Right lobe of liver (tissue), 4 donors: Measurements from ENCODE around the gene TBXAS1.

Source experiments
- POLR2A ChIP-seq: fragments of 450-650 bp; IDR thresholded peaks from one replicate; pipeline ENCODE4 v1.6.1; 2017; ENCODE audit warnings: antibody characterized with exemption, mild to moderate bottlenecking
- TF ChIP-seq, protein P1 (sequence below), 4 donors: fragments of 200-600 bp in 3 of 4; fragments of 450-650 bp in 1 of 4; IDR thresholded peaks; one replicate each; pipeline versions ENCODE4 v1.5.1 to v1.8.0; 2016 to 2022; ENCODE audit warnings: antibody characterized with exemption in 4 of 4, mild to moderate bottlenecking in 2 of 4
- donor health status: DM: no; HTN: no; CAD: no.
- donor health status: DM: no; HTN: no; CAD: no.
- donor health status: DM: no; HTN: yes; CAD: no.

DNA sequence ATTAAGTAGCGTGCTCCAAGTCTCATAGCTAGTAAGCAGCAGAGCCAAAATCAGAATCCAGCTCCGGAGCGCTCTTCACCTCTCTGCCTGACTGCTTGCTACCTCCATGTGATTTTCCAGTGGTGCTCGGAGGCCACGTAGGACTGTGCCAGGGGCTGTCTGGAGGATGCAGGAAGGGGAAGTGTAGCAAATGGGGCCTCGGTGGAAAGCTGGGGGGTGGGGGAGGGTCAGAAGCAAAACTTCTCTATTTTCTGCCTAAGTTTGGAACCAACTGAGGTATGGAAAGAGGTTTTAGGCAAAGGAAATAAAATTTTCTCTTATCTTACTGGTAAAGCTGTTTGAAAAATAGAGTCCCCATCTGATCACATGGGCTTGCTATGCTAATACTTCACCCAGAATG, 108.7 kb downstream of the TBXAS1 start:
- TF ChIP-seq POLR2A, result no peak
- TF ChIP-seq, protein P1, sequence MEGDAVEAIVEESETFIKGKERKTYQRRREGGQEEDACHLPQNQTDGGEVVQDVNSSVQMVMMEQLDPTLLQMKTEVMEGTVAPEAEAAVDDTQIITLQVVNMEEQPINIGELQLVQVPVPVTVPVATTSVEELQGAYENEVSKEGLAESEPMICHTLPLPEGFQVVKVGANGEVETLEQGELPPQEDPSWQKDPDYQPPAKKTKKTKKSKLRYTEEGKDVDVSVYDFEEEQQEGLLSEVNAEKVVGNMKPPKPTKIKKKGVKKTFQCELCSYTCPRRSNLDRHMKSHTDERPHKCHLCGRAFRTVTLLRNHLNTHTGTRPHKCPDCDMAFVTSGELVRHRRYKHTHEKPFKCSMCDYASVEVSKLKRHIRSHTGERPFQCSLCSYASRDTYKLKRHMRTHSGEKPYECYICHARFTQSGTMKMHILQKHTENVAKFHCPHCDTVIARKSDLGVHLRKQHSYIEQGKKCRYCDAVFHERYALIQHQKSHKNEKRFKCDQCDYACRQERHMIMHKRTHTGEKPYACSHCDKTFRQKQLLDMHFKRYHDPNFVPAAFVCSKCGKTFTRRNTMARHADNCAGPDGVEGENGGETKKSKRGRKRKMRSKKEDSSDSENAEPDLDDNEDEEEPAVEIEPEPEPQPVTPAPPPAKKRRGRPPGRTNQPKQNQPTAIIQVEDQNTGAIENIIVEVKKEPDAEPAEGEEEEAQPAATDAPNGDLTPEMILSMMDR (IDR thresholded peaks at IDR 0.05), result no peak
